IPS-11a (cell line): ENCODE results near the gene GATAD2A.
"Not testable (repeated sequence)": the region's sequence is repeated elsewhere in the genome, so short reads cannot be mapped to it uniquely, and the experiment has no call there.

ENCODE experiments used
- H3K4me3 ChIP-seq: one replicate; pipeline ENCODE4 v1.5.1; 2013; ENCODE audit warnings: low read depth, low read length, control low read depth

Gene GATAD2A

DNA sequence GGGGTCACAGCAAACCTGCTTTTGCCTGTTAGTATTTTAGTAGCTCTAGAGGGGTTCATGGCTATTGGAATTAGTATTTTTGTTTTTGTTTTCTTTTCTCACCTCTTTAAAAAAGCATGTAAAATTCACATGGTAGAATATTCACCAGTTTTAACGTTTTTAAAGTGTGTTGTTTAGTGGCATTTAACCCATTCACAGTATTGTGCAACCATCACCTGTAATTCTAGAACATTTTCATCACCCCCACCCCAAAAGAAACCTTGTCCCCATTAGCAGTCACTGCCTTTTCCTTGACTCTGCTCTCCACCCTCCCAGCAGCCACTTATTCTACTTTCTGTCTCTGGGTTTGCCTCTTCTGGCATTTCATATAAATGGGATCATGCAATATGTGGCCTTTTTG, 39.8 kb downstream of the GATAD2A start:
- H3K4me3 ChIP-seq = no peak overlapping the region

DNA sequence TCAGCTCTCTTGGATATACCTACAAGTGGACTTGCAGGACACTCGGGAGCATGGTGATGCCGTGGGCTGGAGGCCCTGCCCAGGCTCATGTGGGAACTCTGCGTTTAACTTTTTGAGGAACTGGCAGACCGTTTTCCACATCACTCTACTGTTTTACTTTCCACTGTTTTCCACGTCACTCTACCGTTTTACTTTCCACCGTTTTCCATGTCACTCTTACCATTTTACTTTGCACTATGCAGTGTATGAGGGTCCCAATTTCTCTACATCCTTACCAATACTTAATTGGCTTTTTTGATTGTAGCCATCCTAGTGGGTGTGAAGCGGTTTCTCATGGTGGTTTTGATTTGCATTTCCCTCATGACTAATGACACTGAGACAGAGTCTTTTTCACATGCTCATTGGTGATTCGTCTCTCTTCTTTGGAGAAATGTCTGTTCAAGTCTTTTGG, 40.5 kb downstream of the GATAD2A start:
- H3K4me3 ChIP-seq = no peak overlapping the region

DNA sequence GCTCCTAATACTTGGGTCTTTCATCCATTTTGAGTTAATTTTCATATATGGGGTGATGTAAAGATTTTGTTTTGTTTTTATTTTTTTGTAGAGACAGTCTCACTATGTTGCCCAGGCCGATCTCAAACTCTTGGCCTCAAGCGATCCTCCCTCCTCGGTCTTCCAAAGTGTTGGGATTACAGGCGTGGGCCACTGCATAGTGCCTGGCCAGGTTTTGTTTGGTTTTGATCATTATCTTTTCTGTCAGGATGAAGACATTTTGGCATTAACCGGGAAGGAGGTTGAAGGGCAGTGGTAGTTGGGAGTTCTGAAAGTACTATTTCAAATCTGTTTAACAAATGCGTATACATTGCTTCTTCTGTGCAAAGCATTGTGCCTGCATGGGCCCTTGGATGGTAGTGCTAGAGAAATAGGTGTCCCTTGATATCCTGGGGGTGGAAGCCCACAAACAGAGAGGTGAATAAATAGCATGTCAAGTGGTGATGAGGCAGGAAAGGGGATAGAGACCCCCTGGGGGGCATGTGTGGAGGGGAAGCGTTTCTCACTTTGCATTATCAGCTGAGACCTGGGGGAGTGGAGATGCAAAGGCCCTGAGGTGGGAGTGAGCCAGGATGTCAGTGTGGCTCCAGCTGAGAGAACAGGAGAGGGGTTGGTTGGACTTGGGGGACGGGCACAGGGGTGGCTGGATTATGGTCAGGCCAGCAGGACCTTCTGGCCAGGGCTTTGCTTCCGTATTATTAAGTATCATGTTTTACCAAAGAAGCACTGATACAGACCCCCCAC, 41.4 kb downstream of the GATAD2A start:
- H3K4me3 ChIP-seq = no peak overlapping the region

DNA sequence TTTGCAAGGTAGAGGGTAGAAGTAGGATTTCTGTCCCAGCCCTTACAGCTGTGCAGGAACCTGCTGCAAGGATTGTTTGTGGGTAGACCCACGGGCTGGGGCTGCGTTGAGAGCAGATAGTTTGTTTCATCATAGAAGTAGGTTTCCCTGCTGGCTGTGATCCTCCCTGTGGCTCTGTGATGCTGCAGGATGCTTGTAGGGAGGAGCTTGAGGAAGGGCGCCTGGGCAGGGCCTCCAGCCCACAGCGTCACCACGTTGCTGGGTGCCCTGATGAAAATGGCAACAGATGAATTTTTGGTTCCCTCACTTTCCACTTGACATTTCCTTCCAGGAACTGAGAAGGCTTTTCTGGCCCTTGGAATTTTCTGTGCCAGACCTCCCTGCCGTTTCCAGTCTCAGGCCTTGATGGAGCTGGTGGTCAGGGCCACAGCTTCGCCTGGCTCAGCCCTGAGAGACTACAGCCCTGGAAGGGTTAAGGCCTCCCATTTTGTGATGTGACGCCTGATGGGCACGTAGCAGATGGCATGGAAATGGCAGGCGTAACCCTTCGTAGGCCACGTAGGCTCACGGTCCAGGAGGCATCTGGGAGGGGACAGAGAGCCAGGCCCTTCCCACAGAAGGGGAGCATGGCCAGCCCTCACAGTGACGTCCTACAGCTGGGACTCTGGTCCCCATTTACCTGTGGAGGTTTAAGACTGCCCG, 42.2 kb downstream of the GATAD2A start:
- no peak overlapping the region for H3K4me3 ChIP-seq

DNA sequence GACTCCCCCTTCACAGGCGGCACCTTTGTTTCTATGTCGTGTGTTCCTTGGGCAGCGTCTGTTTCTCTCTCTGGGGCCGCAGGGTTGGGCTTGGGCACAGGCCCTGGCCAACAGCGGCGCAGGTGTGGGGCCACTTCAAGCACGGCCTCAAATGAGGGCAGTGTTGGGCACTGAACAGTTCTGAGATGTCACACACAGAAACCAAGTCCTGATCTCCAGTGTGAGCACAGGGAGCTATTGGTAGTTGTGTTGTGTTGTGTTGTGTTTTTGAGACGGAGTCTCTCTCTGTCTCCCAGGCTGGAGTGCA, 42.7 kb downstream of the GATAD2A start:
- no peak overlapping the region for H3K4me3 ChIP-seq

DNA sequence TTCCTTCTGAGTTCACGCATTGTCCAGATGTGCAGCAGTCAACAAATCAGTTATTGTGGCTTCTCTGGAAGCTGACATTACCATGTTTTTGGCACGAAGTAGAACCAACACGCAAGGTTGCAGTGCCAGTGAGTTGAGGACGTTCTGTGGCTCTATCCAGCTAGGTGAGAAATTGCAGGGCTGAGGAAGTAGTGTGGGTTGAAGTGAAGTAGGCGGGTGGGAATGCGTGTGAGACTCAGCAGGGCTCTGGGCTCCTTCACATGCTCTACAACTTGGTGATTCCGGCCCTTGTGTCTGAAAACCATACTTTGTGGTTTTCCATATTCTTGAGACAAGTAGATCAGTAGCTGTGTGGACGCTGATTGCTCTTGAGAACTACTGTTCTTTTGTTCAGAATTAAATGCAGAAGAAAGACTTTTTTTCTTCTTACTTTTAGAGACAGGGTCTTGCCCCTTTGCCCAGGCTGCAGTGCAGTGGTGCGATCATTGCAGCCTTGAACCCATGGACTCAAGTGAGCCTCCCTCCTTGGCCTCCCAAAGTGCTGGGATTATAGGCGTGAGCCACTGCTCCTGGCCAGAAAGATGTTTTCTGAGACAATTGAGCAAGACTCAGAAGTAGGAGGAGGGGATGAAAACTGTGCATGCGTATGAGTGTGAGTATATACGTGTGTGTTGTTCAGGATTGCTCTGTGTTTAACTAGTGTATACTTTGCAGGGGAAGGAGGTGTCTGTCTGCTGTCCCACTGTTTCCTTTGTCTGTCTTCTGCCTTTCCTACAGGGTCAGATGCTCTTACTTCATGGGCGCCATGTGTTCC, 46.2 kb downstream of the GATAD2A start:
- H3K4me3 ChIP-seq = no peak overlapping the region

DNA sequence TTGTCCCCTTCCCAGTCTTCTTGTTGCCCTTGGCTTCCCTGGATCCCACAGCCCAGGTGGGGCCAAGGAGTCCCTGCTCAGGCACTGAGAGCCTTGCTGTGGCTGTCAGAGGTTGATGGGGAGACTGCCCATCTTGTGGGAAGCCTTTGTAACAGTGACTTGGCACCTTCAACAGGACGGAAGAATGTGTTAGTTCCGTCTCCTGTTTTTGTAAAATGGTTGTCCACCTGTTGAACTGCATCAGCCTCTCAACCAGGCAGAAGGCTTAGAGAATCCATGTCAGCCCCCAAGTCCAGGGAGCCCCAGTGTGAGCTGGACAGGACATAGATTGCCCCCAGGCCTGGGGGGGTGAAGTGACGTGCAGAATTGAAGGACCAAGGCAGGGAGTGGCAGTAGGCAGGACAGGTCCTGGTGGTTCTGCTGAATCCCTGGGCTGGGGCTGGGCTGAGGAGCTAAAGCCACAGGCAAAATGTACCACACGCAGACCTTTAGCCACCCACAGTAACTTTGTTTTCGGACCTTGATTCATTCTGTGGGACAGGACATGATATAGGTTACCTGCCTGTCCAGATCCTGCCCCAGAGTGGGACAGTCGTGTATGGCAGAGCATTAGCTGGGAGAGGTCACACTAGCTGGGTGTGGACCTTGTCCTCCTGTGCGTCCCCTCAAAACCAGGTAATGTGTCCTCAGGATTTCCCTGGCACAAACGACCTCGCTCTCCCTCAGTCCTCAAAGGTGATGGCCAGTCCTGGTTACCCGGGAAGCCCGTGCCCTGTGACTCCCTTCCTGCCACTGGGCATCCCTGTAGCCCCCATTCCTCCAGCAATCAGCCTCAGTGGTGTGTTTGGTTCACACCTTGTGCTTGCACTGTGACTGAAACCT, 47.0 kb downstream of the GATAD2A start:
- H3K4me3 ChIP-seq = no peak overlapping the region

DNA sequence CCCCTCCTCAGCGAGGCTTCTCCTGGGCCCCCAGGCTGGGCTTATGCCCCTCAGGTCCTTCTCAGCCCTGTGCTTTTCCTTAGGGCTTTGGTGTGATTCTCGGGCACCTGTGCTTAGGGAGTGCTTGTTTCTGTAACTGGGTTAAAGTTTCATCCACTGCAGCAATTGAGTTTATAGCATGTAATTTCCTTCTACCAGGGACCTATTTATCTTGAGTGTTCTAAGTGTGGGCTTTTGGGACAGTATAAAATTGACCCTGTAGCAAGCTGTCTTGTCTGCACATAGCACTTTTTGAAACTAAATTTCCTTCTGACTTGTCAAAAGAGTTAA, 47.6 kb downstream of the GATAD2A start:
- H3K4me3 ChIP-seq = no peak overlapping the region

DNA sequence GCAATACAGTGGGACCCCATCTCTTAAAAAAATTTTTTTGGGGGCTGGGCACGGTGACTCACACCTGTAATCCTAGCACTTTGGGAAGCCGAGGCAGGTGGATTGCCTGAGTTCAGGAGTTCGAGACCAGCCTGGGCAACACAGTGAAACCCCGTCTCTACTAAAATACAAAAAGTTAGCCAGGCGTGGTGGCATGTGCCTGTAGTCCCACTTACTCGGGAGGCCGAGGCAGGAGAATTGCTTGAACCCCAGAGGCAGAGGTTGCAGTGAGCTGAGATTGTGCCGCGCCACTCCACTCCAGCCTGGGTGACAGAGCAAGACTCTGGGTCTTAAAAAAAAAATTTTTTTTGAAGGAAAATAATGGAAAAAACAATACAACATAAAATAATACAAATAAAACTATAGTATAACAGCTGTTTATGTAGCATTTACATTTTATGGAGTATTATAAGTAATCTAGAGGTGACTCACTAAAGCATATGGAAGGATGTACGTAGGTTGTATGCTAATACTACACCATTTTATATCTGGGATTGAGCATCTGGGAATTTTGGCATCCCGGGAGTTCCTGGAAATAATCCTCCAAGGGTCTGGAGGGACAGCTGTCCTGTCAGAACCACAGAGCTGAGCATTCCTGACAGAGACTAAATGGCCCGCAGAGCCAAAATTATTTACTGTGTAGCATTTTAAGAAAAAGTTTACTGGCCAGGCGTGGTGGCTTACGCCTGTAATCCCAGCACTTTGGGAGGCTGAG, 49.9 kb downstream of the GATAD2A start:
- H3K4me3 ChIP-seq = not testable (repeated sequence)

DNA sequence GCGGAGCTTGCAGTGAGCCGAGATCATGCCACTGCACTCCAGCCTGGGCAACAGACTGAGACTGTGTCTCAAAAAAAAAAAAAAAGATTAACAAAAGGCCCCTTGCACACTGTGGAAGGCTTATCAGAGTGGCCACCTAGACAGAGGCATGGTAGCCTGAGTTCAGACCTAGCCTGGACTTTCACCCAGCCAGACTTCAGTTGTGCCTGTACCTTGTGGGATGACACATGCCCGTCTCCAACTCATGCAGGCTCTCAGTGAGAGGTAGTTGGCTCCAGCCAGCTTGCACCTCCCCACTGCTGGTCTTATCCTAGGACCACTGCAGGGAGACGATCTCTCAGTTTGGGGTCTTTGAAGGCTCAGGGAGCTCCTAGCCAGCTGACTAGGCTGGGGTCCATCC, 52.2 kb downstream of the GATAD2A start:
- H3K4me3 ChIP-seq = no peak overlapping the region

DNA sequence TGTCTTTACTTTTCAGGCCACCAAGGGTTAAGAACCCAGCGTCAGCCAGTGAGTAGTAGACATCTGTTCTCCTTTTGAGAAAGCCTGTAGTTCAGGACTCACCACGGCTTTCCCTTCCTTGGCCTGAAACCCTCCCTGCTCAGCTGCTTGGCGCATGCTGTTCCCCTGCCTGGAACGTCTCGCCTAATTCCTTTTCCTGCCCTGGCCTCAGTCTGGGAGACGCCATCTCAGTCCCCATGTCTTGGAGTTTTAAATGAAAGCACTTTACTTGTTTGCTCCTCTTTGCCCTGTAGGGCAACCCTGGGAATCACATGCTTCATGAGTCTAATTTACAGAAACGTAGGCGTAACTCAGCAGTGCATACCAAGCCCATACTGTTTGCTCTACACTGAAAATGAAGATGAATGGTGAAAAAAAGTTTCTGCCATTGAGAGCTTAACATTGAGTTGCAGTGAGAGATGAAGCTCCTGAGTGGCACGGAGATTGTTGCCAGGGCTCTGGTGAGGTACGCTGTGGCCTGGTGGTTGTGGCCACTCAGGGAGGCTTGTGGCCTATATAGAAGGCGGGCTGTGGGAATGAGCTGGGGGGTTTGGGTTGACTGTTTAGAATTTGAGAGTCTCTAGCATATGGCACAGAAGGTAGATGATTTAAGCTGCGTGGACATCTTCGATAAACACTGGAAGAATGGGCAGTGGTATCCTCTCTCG, 52.8 kb downstream of the GATAD2A start:
- no peak overlapping the region for H3K4me3 ChIP-seq

DNA sequence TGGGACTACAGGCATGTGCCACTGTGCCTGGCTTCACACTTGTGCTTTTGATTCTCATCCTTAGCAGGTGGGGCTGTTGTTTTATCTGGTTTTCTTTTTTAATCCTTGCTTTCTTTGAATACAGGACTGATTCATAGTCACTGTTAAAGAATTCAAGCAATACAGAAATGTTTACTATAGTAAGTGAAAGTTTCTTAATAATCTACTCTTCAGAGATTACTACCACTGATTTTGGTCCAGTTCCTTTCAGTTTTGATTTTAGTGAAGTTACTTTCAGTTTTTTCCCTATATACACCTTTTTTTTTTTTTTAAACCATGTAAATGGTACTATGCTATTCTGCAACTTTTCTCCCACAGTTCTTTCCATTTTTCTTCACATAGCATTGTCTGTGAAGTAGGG, 53.6 kb downstream of the GATAD2A start:
- H3K4me3 ChIP-seq = no peak overlapping the region

DNA sequence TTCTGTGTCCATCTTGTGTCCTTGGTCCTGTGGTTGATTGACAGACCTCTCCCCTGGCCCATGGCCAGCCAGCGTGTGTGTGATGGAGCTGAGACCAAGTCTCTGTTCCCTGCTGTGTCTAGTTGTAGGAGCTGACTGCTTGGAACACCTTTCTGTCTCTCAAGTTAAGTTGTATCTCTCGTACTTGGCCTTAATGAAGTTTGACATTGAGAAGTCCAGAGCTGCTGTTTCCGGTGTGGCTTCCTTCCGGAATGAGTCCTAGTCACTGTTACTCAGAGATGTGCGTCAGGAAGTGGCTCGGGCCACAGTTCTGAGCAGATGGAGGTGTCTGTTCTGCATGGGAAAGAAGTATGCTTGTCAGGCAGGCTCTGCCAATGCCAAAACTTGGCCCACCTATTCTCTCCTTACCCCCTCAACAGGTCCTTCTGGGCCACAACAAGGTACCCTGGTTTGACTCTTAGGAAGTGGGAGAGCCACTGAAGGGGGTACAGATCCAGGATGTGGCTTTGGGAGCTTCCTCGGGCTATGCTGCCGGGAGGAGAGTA, 54.3 kb downstream of the GATAD2A start:
- no peak overlapping the region for H3K4me3 ChIP-seq

DNA sequence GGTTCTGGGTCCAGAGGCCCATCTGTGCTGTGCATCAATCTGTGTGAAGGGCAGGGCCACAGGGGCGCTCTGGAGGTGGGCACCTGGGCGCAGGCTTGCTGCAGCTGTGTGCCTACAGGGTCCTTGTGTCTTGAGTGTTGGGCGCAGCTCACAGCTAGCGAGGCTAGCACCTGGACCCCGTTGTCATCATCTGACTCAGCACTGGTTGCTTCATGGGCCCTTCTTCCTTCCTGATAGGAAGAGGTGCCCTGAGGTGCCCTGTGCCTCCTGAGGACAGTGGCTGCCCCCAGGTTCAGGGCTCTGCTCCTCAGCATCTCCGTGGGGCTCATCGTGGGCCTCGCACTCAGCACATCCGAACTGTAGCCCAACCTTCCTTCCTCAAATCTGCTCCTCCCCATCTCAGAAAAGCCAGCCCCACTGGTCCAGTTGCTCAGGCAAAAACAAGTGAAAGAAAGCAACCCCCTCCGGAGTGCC, 54.8 kb downstream of the GATAD2A start:
- no peak overlapping the region for H3K4me3 ChIP-seq

DNA sequence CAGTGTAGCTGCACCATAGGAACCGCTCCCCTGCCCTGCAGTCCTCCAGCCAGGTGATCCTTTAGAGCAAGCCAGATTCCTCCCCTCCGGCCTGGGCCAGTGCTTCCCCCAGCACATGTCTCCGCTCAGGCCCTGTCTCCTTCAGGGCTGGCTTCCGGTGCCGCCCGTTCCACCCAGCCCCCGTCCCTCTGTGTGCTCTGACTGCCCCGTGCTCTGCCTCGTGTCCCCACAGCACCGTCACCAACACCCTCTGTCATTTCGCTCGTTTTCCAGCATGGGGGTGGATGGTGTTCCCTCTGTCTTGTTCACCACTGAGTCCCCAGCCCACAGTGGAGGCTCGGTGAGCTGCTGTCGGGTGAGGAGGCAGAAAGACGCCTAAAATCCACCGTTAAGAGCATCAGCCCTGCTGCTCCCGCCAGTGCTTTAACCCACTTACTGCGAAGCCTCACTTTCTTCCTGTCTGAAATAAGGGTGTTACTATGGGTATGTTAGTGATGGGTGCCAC, 55.3 kb downstream of the GATAD2A start:
- H3K4me3 ChIP-seq = no peak overlapping the region

DNA sequence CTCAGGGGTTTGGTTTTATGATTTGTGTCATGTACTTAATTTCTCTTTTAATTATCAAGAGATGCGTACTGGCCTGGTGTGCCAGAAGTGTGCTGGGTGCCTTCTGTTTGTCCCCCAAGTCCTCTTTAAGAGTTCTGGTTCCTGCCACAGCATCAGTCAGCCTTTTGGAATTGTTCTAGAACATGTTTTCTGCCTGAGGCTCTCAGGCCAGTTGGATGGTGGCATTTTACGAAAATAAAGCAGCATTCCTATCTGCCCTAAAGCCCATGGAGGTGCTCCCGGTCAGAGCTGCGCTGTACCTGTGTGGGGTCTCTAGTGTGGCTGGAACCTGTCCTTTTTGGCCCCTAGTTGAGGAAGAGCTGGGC, 55.8 kb downstream of the GATAD2A start:
- H3K4me3 ChIP-seq = no peak overlapping the region

DNA sequence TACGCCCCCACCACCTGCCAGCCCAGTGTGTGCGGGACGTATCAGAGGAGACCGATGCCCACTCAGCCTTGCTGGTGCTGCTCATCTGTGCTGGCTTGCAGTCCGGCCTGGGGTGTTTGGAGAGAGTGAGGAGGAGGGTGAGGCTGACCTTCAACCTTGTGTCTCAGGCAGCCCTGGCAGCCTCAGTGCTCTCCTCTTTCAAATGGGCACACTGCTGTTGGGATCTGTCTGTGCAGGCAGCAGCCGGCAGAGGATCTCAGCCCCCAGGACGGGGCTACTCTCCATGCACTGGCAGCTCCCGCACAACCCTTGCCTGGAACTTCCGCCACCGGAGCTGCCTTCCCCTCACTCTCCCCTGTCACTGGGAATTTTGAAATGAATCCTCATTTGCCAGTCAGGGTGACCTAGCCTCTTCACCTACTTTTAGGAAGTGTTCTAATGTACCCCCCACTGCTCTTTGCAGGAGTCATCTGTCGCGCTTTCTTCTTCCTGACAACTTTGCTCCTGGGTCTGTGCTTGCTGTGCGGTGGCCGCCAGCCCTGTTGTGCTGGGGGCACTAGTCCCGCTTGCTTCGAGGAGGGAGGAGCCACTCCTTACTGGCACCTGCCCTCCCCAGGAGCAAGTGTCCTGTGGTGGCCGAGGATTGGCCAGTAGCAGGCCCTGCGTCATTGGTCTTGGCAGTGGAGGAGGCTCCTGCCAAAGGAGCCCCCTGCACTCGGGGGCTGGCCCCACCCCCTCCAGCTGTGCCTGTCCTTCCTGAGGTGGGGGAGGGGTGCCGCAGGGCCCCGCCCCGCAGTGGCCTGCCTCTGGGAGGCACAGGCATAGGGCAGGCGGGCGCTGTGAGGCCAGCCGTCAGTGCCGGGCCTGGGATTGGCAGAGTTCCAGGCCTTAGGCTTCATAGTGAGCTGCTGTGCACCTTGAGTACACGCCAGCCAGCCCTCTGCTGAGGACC, 56.5 kb downstream of the GATAD2A start:
- no peak overlapping the region for H3K4me3 ChIP-seq
